NCI-H82 treated with DMSO at 0.1 percent for 48 hours (cell line): ENCODE data around the gene APBB2.

Experiments
- DNase-seq: peaks from one replicate; lab custom pipeline; 2025; ENCODE audit not compliant: unreplicated experiment; lab: John Stamatoyannopoulos, UW

Gene APBB2

DNA sequence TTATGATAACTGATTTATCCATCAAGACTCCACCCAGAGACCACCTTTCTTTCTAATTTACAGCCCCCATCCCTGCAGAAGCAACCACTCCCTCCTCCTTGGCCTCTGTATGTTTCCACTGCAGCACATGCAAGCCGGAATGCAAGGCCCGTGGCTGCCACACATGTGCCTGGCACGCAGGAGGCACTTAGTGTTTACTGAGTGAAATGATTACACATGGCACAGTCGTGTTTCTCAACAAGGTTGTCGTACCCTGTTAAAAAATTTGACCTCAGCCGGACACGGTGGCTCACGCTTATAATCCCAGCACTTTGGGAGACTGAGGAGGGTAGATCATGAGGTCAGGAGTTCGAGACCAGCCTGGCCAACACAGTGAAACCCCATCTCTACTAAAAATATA is 104.3 kb downstream of the APBB2 start:
- DNase-seq: no peak

DNA sequence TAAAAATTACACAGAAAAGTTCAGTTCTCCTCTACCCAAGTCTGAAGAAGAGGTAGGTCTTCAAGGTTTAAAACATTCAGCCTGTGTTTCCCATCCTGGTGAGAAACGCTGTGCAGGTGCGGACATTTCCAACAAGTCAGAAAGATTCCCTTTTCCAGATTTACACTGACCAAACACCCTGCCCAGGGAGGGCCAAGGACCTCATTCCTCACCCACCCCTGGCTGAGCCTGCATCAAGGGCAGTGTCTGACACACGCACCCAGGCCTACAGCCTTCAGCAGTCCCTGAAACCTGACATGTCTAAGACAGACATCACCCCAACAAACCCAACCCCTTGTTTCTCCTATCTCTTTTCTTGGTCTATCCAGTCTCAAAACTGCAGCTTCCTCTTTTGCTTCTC is 105.9 kb downstream of the APBB2 start:
- DNase-seq: no peak

DNA sequence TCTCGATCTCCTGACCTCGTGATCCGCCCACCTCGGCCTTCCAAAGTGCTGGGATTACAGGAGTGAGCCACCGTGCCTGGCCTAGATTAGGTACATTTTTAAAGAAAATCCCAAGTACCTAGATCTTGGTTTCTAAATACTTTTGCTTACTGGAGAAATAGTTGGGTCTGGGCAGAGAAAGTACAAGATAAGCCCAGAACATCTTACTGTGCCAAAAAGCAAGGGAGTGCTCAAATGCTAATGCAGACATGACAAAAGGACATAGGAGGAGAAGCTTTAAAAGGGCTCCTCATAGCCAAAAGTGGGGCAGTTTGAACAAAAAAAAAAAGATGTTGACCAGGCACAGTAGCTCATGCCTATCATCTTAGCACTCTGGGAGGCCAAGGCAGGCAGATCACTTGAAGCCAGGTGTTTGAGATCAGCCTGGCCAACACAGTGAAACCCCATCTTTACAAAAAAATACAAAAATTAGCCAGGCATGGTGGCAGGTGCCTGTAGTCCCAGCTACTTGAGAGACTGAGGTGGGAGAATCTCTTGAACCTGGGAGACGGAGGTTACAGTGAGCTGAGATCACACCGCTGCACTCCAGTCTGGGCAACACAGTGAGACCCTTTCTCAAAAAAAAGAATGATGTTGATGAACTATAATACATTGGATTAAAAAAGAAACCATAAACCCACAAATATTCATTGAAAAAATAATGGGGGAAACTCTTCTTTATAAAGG is 107.5 kb downstream of the APBB2 start:
- no peak for DNase-seq

DNA sequence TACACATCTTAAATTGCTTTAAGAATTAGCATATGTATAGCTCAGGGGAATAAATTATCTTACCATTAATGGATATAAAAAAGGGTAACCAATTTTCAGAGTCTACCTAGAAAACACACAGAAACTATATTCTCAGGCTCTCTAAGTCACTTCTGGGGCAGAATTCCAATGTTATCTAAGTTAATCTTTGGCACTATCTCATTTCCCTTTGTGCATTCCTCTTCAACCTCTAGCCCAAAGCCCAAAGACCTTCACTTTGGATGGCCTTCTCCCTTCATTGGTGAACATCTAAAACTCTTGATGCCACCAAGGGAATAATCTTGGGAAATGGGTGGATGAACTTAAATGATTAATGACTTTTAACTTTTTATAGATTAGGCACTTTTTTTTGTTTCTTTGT is 108.3 kb downstream of the APBB2 start:
- no peak for DNase-seq

DNA sequence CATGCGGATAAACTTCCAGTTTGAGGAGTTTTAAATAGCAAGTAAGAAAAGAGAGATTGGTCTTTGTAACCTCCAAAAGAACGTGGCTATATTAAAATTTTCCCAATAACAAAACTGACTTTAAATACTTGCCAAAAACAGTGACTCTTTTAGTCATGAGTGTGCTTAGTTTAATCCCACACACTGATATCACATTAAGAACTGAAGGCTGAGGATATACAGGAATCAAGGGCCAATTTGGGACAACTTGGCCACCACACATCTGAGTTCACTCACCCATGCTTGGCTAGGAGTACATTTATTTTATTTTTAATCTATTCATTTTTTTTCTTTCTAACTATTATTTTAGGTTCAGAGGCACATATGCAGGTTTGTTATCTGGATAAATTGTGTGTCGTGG is 110.2 kb downstream of the APBB2 start:
- DNase-seq: no peak

DNA sequence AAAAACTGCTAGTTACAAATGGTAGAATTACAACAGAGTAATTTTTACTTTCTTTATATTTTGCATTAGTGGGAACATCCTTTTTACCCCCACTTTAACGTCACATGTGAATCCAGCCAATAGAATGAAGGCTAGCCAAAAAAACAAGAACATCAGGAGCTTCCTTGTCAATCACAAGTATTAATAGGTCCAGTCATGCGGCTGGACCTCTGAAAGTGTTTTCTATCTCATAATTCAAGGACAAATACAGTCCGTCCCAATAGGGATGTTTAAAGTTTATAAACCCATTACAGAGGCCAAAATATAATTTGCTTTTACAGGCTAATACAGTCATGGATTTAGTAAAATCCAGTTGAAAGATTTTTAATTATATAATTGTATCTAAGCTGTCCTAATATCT is 110.7 kb downstream of the APBB2 start:
- no peak for DNase-seq

DNA sequence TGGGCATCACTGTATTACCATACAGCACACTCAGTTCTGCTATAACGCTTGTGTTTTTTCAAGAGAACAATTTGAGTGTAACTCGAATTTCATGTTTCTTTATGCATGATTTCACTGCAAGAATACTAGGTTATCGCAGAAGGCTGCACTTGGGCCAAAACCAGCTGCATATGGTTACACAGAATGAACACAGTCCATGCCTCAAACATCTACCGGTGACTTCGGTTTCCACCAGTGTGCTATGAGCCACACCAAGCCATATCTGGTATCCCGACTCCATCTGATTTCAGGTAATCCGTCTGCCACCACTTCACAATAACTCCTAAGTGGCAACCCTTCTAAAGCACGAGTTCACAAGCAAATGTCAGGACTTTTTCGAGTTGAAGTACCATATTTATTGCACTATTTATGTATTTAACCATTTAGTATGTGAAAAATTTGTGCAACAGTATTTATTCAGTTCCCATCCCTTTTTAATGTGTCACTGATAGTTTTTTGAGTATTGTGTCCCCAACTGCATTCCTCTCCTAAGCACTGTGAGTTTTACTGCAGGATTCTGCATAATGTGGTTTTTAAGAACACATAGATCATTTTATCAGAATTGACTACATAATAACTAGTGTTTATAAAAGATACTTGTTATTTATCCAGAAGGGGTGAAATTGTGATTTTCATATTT is 111.8 kb downstream of the APBB2 start:
- DNase-seq: no peak

DNA sequence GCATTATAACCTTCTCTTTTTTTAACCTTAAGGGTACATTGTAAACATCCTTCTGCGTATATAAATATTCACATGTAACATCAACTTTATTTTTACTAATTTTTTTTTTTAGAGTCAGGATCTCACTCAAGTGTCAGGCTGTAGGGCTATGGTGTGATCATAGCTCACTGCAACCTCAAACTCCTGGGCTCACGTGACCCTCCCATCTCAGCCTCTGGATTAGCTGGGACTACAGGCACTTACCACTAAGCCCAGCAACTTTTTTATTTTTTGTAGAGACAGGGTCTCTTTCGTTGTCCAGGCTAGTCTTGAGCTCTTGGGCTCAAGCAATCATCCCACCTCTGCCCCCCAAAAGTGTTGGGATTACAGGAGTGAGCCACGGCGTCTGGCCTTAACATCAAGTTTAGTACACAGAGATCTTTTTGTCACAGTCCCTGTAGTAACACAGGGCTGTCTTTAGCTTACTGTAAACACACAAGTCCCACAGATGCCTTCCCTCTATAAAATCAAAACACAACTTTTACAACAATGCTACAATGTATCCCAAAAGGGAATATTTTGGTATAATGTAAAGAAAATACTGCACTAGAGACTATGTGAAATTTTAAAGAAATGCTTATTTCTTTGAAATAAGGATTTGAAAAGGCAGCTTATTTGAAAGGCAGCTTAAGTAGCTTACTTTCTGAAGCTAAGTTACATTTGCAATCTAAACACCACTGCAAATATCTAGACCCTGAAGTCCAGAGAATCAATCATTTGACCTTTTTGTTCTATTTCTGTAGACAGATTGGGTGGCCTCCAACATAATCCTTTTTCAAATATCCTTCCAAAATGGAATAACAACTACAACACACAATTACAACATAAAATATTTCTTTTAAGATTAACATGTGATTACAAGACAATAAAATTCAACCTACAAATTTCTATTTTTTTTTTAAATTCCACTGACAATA is 116.0 kb downstream of the APBB2 start:
- no peak for DNase-seq

DNA sequence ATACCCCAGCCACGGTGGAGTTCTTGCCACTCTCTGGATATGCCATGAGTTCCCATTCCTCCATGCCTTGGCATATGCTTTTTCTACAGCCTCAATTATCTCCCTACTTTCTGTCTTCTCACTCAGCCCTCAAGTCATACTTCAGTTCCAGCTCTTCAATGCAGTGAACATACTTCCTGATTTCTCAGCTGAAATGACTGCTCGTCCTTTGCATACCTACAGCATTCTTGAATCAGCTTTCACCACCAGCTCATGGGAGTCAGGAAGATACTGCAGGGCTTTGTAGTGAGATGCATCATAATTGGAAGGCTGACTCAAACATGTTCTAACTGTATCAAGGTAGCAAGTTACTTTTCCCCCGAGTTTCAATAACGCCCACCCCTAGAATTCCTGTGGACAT is 118.4 kb downstream of the APBB2 start:
- no peak for DNase-seq

DNA sequence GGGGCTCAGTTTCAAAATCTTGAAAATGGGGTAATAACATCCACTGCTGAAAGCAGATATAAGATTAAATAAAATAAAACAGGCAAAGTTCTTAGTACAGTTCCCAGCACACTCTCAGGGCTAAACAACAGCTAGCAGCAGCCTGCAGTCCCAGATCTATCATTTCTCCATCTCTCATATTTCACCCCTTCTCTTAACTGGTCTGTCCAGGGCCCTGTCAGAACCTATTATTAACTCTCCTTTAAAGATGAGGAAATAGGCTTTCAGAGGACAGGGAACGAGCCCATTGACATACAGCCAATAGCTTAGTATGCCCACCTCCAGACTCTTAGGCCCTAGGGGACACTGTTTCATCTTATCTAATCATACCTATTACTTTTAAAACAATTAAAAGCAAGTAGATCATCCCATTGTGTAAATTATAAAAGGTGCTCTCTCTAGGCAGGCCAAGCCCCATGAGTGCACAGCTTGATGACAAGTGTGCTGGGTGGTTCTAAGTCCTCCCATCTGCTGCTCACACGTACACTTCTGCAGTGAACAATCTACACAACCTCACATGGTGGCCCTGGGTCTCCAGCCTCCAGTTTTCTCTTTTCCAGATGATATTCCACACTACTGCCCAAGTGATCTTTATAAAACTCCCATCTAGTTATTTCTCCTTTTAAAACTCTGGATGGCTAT is 119.0 kb downstream of the APBB2 start:
- DNase-seq: no peak

DNA sequence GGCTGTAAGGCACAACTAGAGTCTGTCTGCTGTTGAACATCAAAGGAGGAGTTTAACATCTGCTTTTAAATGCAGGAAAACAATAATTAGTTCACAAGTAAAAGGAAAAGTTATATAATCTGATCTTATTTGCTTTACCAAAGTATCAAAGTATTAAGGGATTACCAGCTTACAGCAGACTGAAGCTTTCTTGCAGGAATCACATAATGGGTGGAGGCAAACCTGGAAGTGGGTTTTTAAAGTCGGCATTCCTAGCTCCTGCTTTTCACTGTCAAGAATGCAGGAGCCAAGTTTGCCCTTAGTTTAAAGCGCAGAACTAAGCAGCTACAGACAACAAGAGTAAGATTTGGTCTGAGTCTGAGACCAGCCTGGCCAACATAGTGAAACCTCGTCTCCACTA is 122.2 kb downstream of the APBB2 start:
- peak; percentile 57 for DNase-seq

DNA sequence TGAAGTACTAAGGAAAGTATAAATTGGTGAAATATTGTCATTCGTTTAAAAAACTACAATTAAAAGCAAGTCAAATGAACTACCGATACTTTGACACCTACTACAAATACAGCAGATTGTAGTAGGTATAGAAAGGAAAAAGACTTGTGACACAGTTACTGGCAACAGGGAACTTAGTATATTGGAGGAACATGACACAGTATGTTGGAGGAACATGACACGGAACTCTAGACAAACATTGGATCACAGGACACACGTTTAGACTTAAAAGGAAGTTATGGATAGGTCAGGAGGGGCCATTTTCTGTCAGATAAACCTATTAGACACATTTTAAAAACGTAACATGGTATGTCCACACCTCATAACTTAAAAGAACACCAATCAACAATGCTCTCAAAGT is 132.5 kb downstream of the APBB2 start:
- DNase-seq: no peak

DNA sequence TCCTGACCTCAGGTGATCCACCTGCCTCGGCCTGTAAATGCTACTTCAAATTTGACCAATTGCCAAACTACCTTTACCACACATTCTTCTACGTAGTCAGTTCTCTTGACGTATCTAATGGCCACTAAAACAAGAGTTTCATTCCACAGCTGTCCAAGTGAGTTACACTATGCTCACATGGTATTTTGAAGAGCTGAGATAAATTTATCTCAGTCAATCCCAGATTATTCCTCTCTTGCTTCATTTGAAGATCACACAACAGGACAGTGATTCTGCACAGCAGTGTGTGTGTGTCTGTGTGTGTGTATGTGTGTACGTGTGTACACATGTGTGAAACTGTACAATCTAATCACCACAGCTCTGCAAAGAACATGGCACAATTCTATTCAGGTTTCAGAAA is 133.4 kb downstream of the APBB2 start:
- no peak for DNase-seq

DNA sequence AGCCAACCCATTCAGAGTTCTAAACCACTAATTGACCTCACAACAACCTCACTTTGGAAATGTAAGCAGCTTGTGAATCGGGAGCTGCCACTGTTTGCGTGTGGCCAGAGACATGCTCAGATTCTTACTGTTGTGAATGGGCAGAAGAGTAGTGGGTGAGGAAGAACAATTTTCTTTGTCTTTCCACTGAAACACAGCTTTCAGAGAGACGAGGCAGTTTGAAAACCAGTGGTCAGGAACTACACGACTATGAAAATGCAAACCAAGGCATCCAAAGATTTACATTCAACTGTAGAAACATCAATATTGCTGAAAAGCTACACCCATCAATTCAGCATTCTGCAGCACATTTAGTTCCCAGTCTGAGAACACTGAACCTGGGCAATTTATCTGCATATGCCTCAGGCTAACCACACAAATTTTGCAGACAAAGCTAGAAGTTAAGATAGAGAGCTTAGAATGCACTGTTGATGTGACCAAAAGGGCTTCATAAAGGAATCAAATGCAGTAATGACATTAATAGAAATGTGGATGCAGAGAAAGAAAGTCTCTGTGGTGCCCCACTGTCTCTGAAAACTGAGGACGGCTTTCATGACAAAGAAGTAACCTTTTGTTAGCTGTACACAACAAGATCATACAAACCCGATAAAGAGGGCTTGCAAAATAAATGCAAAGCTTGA is 134.3 kb downstream of the APBB2 start:
- no peak for DNase-seq

DNA sequence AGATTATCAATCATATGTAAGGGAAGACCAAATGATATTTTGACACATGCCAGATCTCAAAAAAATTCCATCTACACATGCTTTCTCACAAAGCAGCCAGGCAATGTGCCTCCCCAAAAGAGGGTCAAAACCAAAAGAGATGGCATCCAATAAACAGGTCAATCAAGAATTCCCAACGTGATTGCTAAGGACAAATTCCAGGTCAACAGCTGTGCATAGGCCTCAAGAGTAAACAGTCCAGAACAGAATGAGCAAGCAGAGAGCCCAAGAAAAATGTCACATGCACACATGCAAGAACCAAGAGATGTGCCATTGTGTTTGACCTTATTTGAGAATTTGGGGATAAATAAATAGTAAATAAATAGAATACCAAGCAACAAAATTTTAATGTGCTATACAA is 136.7 kb downstream of the APBB2 start:
- DNase-seq: no peak

DNA sequence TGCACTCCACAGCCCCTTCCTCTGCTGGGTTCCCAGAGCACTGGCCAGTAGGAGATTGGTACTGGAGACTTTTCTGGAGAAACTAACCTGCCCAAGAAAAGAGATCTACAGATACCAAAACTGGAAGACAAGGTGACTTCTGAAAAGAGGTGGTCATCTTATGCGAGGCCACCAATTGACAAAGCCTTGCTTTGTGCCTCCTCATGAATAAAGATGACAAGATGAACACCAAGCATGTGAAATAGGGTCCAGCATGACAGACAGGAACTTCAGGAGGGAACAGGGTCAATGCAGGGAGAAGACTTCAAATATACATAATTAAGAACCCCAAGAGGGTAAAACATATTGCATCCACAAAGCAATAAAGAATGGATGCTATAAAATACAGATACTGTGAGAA is 137.9 kb downstream of the APBB2 start:
- no peak for DNase-seq

DNA sequence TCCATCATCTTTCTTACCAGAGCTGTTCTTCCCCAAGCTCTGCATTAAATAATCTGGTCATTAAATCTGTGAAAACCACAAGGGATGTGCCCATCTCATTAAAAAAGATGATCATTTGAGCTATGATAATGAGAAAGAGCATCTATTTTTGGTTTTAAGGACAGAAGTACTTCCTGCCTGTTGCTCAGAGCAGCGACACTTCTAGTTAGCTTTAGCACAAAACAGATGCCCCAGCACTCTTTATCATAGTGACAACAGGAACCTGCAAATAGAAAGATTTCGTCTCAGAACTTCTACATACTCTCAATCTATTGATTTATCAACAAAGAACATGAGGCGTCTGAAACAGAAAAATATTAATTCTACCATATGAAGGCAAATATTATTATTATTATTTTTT is 140.1 kb downstream of the APBB2 start:
- no peak for DNase-seq

DNA sequence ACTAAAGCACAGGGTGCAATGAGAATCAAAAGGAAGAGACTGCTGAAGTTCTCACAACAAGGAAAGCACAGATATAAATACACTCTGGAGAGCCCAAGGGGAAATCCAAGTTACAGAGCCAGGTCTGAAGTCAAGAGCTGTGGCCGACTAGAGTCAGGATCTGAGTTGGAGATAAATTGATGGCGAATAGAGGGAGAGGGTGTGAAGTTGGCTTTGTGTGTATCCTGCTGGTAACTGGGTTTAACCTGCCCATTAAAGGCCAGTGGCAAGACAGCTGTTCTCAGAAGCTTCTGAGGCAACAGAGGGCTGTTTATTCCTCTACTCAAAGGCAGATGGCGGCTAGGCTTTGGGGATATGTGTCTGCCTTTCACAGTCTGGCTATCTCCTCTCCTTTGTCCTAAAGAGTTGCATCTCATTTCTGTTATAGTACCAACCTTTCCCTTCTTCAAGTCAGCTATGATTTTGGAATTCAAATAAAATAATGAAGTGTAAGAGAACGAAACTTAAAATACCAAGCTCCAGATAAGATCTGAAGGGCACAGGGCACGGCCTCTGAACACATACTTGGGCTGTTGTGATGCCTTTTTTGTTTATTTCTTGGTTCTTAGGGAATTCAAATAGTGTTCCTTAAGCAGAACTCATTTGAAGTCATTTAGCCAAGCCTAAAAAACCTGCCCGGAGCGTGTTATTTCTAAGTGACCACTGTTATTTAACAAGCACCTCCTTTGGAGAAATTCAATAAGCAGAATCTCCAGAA is 142.1 kb downstream of the APBB2 start:
- DNase-seq: no peak

DNA sequence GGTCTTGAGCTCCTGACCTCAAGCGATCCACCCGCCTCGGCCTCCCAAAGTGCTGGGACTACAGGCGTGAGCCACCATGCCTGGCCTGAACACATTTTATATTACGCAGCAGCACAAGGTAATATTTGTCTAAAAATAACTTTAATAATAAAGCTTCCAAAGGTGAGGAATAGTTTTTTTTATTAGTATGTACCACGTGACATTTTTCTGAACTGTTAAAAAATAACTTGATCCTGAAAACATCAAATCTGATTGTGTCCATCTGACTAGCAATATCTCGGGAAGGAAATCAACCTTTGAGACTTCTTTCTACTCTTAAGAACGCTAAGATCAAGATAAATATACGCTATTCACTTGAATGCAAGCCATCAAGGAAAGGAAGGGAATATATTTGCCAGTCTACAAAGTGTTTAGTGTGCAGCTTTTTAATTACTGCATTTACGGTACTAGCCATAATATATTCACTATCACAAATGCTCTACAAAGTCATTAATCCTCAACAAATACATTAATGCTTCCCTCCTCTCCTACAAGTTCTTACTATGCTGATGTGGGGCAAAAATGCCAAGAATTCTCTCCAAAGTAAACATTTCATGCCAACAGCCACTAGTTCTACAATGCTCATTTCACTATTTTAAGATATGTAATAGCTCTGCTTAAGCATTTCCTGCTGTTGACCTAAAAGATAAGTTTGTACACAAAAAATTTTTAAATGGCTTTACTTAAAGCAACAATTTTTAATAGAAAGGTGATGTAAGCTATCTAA is 143.6 kb downstream of the APBB2 start:
- no peak for DNase-seq
